Fibroblast of lung (primary cell): ENCODE measurements around the gene SLC49A4. TPM values are rescaled to one million over a fixed set of nuclear protein-coding genes. Genes with fewer than 3 reads are reported as not detected.
"Not testable (repeated sequence)": the region's sequence is repeated elsewhere in the genome, so short reads cannot be mapped to it uniquely, and the experiment has no call there.

Experiments used
- DNase-seq, 2 donors: peaks; one replicate each; pipeline versions ENCODE4 v3.0.0 to v3.0.0-alpha.2; 2010; ENCODE audit warnings: low read depth in 2 of 2
- H2AFZ ChIP-seq: 2 replicates; pipeline ENCODE4 v1.5.1; 2012; ENCODE audit warnings: low read length, control low read depth, inconsistent platforms
- H3K27ac ChIP-seq: 2 replicates; pipeline ENCODE4 v1.5.1; 2011; ENCODE audit warnings: low read length, control low read depth; ENCODE audit not compliant: insufficient read depth
- H3K27me3 ChIP-seq: 2 replicates; pipeline ENCODE4 v1.5.1; 2011; ENCODE audit warnings: mild to moderate bottlenecking, low read length; ENCODE audit not compliant: control insufficient read depth, insufficient read depth
- H3K36me3 ChIP-seq: 2 replicates; pipeline ENCODE4 v1.5.1; 2011; ENCODE audit warnings: low read length; ENCODE audit not compliant: control insufficient read depth, insufficient read depth
- H3K4me1 ChIP-seq: 2 replicates; pipeline ENCODE4 v1.5.1; 2011; ENCODE audit warnings: low read length; ENCODE audit not compliant: control insufficient read depth, insufficient read depth; ENCODE audit errors: extremely low read depth
- H3K4me2 ChIP-seq: 2 replicates; pipeline ENCODE4 v1.5.1; 2011; ENCODE audit warnings: low read length, control low read depth; ENCODE audit not compliant: insufficient read depth; ENCODE audit errors: extremely low read depth
- H3K4me3 ChIP-seq, 4 experiments: fragments of 200-600 bp in 1 of 4; sonication (generic) in 1 of 4; replicated peaks in 1 of 4; 2 replicates each; pipeline ENCODE4 v1.5.1; 2011 to 2016; ENCODE audit warnings: low read length in 4 of 4, low read depth in 3 of 4, mild to moderate bottlenecking in 3 of 4, control low read depth in 2 of 4, inconsistent platforms in 1 of 4, mixed read lengths in 1 of 4; ENCODE audit not compliant: insufficient read depth in 1 of 4; ENCODE audit errors: control extremely low read depth in 1 of 4
- H3K79me2 ChIP-seq: 2 replicates; pipeline ENCODE4 v1.5.1; 2012; ENCODE audit warnings: mild to moderate bottlenecking, low read length, inconsistent platforms; ENCODE audit not compliant: control insufficient read depth, insufficient read depth
- H3K9ac ChIP-seq: 2 replicates; pipeline ENCODE4 v1.5.1; 2011; ENCODE audit warnings: mild to moderate bottlenecking, low read length, control low read depth; ENCODE audit not compliant: insufficient read depth
- H3K9me3 ChIP-seq: 2 replicates; pipeline ENCODE4 v1.5.1; 2012; ENCODE audit warnings: low read depth, low read length; ENCODE audit not compliant: control insufficient read depth, insufficient read depth
- H4K20me1 ChIP-seq: 2 replicates; pipeline ENCODE4 v1.5.1; 2011; ENCODE audit warnings: low read length; ENCODE audit not compliant: control insufficient read depth, insufficient read depth; ENCODE audit errors: extremely low read depth
- CTCF ChIP-seq, 2 donors: IDR thresholded peaks in 1 of 2; conservative IDR thresholded peaks in 1 of 2; 1 replicate in 1 of 2; 2 replicates in 1 of 2; pipeline ENCODE4 v1.5.1; 2011 to 2012; ENCODE audit warnings: low read length in 2 of 2, control low read depth in 1 of 2, inconsistent platforms in 1 of 2, low read depth in 1 of 2, mild to moderate bottlenecking in 1 of 2
- EZH2 ChIP-seq: IDR thresholded peaks from 2 replicates; pipeline ENCODE4 v1.5.1; 2012; ENCODE audit warnings: low read length, control low read depth, mild to moderate bottlenecking; ENCODE audit errors: missing control alignments
- polyA minus RNA-seq: library from RNA; depleted of rRNA, polyadenylated mRNA; stranded (reverse); fragments of >200 nt; gene quantifications from 2 replicates; pipeline ENCODE4 v1.2.3, GENCODE V29; 2011; ENCODE audit warnings: low replicate concordance
- polyA plus RNA-seq, 2 donors: library from polyadenylated mRNA; depleted of rRNA in 1 of 2; stranded (reverse) in 1 of 2; unstranded in 1 of 2; fragments of >200 nt; gene quantifications; 2 replicates each; pipeline ENCODE4 v1.2.1, GENCODE V29; 2011 to 2012; ENCODE audit warnings: missing spikeins in 1 of 2
- total RNA-seq: library from RNA; depleted of rRNA; stranded (reverse); fragments of >200 nt; gene quantifications from 2 replicates; pipeline ENCODE4 v1.2.1, GENCODE V29; 2014

The SLC49A4 gene
- total RNA-seq (19.3 and 20.6 TPM in 2 replicates), polyA plus RNA-seq (14.5 and 15.0 TPM in 2 replicates), polyA minus RNA-seq (5.5 and 6.9 TPM in 2 replicates)
- polyA plus RNA-seq (2012), result 10.0 TPM in 2 replicates

- peaks cover 2% of the 10 kb centered on the region for H3K4me1 ChIP-seq
- no peaks in the 10 kb centered on the region for H3K79me2 ChIP-seq
- H3K9ac ChIP-seq, result peak within 1 kb of the TSS; percentile 88
- peak within 1 kb of the TSS; percentile 97 for H3K27ac ChIP-seq
- no peaks in the 10 kb centered on the region for H3K36me3 ChIP-seq
- H3K9me3 ChIP-seq, result no peaks in the 10 kb centered on the region
- no peak for TF ChIP-seq CTCF (conservative IDR thresholded peaks at IDR 0.05 in 1 of 2, IDR thresholded peaks at IDR 0.05 in 1 of 2; ENCODE audit: low read depth in 1 of 2, low read length in 2 of 2)
- TF ChIP-seq EZH2, result no peak
- peak within 1 kb of the TSS; percentile 94 for H2AFZ ChIP-seq
- peak within 1 kb of the TSS; percentile 99 for H3K4me2 ChIP-seq
- peak within 1 kb of the TSS; percentile 55 to 92 (median 74) for H3K4me3 ChIP-seq
- H4K20me1 ChIP-seq, result no peaks in the 10 kb centered on the region
- peak; percentile 64 to 66 for DNase-seq
- H3K27me3 ChIP-seq, result no peaks in the 10 kb centered on the region
These were observed at the start of gene SLC49A4 for GRCh38 chr3:122794779-122795673. Gene SLC49A4 (plus strand): TSS chr3:122795069. CDS start chr3:122795193, 124 bp downstream.

- Histone ChIP-seq H3K9ac (no peak overlapping the region), H3K79me2 (no peaks in the 10 kb centered on the region), H3K4me2 (no peak overlapping the region), H3K27me3 (no peaks in the 10 kb centered on the region), H3K9me3 (no peaks in the 10 kb centered on the region), H4K20me1 (no peaks in the 10 kb centered on the region), H3K36me3 (no peaks in the 10 kb centered on the region), H3K4me1 (no peaks in the 10 kb centered on the region), H2AFZ (no peak overlapping the region), H3K27ac (no peak overlapping the region), H3K4me3 (no peak overlapping the region)
- no peak for TF ChIP-seq CTCF (conservative IDR thresholded peaks at IDR 0.05 in 1 of 2, IDR thresholded peaks at IDR 0.05 in 1 of 2; ENCODE audit: low read depth in 1 of 2, low read length in 2 of 2)
- TF ChIP-seq EZH2, result no peak
- peak; percentile 40 to 76 for DNase-seq
These were observed 49.4 kb upstream of the SLC49A4 start for GRCh38 chr3:122745369-122746021.

- not testable (repeated sequence) for H3K27me3 ChIP-seq, H3K4me3 ChIP-seq
These were observed 47.6 kb upstream of the SLC49A4 start for GRCh38 chr3:122747295-122747694.

More at GRCh38 chr3:122747295-122747694, 47.6 kb upstream of the SLC49A4 start:
- not testable (repeated sequence) for H3K27ac ChIP-seq, H2AFZ ChIP-seq, H3K4me2 ChIP-seq, H3K36me3 ChIP-seq, H3K4me1 ChIP-seq, DNase-seq, H3K9ac ChIP-seq, H3K79me2 ChIP-seq, H3K9me3 ChIP-seq, H4K20me1 ChIP-seq
